Kidney tubule cell (primary cell): Measurements from ENCODE around the gene RPS8.
A peak's percentile ranks its signal among the peaks of the same experiment; 100 is the strongest.
"Not testable (repeated sequence)": the region's sequence is repeated elsewhere in the genome, so short reads cannot be mapped to it uniquely, and the experiment has no call there.

Source experiments
- DNase-seq: peaks from one replicate; pipeline ENCODE4 v3.0.0-alpha.2; 2018; ENCODE audit warnings: low spot score

The RPS8 gene

DNA sequence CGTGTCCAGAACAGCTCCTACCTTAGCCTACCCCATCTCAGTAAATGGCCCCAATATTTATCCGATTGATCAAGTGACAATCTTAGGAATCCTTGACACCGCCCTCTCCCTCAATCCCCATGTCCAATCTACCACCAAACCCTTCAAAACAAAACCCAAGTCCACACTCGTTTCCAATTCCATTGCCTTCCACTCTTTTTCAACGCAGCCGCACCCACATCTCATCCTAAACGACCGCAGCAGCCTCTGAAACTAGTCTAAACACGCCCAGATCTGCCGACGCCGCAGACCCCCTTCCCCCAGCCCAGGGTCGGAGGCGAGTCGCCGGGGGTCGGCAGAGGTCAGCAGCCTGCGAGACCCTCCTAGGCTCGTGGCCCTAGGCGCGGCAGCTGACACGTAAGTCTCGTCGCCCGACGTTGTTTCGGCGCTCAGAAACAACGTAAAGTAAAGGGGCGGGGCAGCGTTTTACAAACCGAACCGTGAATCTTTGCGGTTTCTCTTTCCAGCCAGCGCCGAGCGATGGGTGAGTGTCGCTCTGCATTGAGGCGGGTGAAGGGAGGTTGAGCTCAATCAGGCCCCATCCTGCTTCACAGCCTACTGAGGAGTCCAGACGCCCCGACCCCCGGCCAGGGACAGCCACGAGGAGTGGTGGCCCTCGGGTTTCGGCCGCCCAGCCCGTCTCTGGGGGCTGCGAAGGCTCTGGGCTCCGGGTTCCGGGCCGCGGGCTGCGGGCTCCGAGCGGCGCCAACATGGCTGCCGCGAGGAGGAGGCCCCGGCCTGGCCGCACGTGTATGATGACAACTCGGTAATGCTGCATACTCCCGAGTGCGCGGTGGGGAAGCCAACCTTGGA is at the start of gene RPS8:
RPS8 (plus strand) TSS at position 463 of the 852 bp plus-strand sequence; CDS start at position 520, 57 bp downstream.
- DNase-seq: peak; percentile 92

DNA sequence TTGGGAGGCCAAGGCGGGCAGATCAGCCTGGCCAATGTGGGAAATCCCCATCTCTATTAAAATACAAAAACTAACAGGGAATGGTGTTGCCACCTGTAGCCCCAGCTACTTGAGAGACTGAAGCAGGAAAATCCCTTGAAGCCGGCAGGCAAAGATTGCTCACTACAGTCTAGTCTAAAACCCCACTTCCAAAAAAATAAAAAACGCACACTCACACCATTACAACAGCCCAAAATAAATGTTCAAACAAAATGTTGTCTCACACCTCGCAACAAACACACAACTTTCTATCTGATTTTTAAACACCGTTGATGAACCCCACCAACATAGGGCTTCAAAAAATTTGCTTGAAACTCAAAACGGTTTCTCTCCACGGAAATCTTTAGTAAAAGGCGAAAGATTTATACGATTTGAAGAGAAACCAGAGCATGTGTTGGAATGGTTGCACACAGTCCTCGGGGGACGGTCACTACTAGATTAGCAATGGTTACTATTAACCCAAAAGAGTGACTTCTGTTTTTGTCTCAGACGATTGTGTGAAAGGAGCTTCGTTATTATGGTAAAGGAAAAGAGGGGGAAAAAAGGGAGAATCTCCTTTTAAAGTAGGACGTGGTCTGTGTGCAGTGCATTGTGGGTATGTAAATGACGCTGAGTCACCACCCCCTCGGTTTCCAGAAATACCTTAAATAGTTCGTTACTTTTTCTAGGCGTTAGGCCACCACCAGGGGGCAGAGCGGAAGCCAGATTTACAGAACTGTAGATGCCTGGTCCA is 44.4 kb upstream of the RPS8 start, which contains the start of gene RNU5D-1:
RNU5D-1 (minus strand) TSS at position 430 of the 772 bp plus-strand sequence.
- DNase-seq: peak; percentile 100

DNA sequence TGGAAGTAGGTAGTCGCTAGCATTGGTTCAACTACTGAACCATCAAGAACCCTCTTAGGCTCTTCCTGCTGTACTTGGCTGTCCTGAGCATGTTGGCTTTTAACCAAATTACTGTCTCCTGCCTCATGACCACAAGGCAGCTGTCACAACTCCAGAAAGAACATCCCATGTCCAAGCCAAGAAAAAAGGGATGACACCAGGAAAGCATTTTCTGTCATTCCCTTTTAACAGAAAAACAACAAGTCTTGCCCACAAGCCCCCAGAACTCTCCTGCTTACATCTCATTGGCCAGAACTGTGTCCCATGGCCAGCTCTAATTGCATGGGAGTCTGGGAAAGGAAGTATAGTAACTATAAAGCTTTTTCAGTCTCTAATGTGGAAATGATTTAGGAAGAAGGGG is 42.0 kb upstream of the RPS8 start:
- DNase-seq: peak; percentile 76

DNA sequence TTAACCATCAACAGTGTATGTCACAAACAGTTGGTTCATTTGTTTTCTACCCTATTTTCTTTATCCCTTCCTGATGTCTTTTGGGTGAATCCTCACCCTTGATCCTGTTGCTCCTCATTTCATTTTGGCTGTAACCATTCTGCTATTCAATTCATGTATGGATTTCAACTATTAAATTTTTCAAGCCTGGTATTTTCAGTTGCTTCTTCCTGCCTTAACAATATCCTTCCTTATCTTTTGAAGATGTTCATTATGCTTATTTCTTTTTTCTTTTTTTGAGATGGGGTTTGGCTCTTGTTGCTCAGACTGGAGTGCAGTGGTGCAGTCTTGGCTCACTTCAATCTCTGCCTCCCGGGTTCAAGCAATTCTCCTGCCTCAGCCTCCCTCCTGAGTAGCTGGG is 41.6 kb upstream of the RPS8 start:
- DNase-seq: no peak

DNA sequence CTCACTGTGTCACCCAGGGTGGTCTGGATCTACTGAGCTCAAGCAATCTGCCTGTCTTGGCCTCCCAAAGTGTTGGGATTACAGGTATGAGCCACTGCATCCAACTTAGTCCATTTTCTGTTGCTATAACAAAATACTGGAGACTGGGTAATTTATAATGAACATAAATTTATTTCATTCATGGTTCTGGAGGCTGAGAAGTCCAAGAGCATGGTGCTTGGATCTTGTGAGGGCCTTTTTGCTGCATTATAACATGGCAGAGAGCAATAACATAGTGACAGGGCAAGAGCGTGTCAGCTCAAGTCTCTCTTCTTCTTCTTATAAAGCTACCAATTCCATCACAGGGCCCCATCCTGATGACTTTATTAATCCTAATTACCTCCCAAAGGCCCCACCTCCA is 39.3 kb upstream of the RPS8 start:
- DNase-seq: no peak

DNA sequence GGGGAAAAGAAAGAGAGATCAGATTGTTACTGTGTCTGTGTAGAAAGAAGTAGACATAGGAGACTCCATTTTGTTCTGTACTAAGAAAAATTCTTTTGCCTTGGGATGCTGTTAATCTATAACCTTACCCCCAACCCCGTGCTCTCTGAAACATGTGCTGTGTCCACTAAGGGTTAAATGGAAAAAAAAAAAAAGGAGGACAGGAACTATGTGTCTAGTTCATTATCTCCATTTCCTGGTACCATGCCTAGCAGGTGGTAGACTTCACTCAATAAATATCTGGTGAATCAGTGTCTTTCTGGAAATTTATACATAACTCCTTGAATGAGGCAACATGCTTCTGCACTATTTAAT is 36.4 kb upstream of the RPS8 start:
- DNase-seq: peak; percentile 63

DNA sequence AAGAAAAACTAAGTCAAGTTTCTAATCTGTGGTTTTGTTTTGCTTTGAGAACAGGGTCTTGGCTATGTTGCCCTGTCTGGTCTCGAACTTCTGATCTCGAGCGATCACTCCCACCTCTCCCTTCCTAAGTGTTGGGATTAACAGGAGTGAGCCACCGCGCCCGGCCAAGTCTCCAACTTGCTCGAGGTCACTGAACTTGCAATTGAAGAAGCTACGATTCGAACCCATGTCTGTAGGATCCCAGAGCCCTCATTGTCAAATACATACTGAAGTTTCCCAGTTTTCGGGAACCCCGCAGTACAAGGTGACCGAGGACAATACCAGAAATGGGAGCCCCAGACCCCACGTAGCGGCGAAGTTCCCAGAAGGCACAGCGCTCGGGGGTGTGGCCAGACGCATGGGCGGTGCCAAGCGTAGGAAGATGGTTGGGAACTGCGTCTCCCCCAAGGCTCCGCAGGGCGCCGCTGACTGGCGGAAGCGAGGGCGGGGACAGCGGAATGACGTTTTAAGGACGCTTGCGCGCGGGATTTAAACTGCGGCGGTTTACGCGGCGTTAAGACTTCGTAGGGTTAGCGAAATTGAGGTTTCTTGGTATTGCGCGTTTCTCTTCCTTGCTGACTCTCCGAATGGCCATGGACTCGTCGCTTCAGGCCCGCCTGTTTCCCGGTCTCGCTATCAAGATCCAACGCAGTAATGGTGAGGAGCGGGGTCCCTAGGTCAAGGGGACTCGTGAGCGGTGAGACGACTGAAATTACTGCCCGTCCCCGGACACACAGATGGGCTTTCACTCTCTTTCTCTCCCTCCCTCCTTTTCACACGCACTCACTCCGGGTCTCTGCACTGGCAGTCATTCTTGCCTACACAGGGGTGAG is 35.8 kb upstream of the RPS8 start, which contains the start of gene KIF2C:
KIF2C (plus strand) TSS at position 531 of the 872 bp plus-strand sequence; CDS start at position 627, 96 bp downstream.
- DNase-seq: peak; percentile 98

DNA sequence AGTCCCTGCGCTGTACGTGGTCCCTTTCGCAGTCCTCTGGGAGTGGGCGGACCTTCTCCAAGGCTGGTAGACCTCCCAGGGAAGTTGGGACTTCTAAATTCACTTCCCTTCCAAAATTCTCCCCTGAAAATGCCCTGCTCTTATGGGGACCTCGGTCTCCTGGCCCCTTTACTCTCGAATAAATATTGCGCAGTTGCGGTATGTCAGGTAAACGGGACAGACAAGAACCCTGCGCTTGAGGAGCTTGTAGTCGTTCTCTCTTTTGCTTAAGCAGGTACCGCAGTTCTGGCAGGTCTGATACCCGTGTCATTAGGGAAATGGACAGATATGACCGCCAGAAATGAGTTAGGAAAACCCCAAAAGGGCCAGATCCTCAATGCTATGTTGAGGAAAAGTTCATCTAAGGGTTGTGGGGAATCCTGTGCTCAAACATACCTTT is 35.1 kb upstream of the RPS8 start:
- no peak for DNase-seq

DNA sequence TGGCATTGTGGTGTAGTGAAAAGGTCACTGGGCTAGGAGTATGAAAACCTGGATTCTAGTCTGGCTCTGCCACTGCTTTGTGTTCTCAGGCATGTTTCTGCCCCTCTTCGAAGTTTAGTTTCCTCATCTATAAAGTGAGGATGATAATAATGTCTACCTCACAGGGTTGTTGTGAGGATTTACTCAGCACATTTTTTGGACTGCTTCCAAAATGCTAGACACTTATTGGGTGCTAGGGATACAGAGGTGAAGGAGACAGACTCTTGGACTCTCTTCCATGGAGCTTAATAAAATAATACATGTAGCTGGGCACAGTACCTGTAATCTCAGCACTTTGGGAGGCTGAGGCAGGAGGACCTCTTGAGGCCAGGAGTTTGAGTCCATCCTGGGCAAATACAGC is 32.1 kb upstream of the RPS8 start:
- DNase-seq: no peak

DNA sequence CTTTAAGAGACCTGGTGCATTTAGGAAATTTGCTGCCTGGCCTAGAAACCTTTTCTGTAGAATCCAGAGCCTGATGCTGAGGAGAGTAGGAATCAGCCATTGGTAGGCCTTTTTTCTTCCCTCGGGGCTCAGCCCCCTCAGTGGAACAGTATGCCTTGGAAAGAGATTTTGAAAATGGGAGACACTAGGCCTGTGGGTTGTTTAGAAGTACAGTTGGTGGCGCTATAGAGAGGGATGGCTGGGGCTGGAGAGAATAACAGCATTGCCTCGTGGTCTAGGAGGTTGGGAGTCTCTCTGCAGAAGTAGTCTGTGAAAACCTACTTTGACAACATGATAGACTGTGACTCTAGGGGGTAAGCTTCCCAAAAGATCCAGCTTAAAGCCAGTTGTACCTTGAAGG is 27.5 kb upstream of the RPS8 start:
- DNase-seq: no peak

DNA sequence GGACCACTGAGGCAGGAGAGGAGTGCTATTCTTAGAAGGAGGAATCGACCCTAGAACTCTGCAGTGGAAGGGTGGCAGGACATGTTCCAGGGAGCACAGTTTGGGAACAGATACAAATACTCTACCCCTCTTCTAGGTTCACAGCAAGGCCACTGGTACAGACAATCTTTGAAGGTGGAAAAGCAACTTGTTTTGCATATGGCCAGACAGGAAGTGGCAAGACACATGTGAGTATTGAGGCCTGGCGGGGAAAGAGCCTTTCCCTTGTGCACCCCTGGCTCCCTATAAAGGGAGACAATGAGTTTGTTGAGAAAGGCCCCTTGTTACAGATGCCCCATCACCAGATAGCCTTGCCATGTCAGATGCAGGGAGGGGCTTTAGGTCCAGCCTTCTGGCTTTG is 17.9 kb upstream of the RPS8 start:
- no peak for DNase-seq

DNA sequence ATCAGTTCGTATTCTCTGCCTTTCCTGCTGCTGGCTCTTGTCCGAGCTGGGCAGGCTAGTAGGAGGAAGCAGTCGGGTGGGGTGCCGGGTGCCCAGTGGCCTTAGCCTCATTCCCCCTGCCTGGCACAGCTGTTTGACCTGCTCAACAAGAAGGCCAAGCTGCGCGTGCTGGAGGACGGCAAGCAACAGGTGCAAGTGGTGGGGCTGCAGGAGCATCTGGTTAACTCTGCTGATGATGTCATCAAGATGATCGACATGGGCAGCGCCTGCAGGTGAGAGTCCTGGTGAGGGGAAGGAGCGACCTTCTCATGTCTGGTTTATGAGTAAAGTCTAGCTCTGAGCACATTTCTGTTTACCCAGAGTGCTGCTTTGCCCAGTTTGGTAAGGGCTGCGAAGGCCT is 16.3 kb upstream of the RPS8 start:
- DNase-seq: no peak

DNA sequence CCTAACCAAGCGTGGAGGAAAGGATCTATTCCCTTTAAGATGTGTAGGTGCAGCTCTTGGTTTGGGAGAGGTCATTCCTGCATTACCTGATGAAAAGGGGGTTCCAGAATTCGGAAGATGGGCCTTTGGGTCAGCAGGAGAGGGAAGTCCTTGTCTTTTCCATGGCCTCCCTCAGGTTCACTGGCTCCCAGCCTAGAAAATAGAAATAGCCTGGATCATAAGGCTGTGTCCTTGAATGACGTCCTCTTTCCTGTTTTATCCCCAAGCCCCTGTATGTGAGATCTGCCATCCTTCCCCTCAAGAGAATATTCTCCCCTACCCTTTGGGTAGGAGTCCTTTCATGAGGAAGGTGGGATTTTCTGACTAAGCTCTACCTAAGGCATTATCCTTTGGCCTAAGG is 14.5 kb upstream of the RPS8 start:
- no peak for DNase-seq

DNA sequence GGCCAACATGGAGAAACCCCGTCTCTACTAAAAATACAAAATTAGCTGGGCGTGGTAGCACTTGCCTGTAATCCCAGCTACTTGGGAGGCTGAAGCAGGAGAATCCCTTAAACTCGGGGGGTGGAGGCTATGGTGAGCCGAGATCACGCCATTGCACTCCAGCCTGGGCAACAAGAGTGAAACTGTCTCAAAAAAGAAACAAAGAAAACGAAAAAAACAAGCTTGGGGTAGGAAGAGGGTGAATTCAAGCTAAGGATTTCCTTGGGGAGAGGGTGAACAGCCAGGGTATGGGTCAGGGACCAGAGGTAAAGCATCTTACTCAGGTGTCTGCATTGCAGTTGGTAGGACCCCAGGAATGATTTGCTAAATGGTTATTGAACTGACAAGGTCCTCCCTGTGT is 8.9 kb upstream of the RPS8 start:
- not testable (repeated sequence) for DNase-seq

DNA sequence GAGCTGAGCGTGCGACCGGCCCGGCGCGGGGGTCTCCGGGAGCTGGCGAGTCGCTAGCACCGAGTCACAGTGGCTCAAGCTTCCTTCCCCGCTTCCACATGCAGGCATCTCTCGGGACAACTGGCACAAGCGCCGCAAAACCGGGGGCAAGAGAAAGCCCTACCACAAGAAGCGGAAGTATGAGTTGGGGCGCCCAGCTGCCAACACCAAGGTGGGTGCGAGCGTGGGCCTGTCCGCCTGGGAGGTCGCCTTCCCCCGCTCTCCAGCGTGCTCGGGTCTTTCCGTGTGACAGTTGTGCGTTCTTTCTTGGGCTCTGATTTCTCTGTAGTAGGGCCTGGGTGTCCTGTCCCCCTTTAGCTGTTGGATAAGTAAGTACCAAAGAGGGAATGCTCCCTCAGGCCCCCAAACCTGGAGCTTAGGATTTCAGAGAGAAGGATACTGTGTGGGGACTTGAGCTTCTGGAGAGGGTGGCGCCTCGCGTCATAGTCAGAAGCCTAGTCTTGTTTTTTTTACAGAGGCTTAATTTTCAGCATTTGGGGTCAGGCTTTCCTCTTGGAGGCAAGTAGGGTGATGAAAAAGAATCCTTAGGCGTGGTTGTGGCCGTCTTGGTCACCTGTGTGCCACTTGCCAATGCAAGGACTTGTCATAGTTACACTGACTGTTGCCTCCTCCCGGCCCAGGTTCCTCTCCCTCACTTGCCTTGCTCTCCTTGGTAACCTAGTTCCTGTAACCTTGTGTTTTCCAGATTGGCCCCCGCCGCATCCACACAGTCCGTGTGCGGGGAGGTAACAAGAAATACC is 790 bp downstream of the RPS8 start:
- DNase-seq: peak; percentile 41

DNA sequence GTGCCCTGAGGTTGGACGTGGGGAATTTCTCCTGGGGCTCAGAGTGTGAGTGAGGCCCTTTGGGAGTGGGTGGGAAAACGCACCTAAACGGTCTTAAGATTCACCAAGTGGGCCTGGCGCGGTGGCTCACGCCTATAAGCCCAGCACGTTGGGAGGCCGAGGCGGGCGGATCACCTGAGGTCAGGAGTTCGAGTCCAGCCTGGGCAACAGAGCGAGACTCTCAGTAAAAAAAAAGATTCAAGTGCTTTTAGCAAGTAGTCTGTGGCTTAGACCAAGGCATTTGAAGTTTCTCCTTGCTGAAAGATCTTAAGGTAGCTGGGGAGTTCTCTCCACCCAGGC is 1.4 kb downstream of the RPS8 start:
- DNase-seq: no peak

DNA sequence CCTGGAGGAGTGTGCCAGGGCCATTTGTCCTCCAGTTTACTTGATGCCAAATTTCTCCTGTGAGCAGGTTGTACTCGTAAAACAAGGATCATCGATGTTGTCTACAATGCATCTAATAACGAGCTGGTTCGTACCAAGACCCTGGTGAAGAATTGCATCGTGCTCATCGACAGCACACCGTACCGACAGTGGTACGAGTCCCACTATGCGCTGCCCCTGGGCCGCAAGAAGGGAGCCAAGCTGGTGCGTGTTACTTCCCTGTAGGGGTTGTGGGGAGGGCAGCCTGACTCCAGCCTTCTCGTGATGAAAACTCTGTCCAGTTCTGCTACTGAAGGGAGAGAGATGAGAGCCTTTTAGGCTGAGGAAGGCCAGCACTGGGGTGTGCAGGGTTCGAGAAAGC is 2.2 kb downstream of the RPS8 start:
- no peak for DNase-seq

DNA sequence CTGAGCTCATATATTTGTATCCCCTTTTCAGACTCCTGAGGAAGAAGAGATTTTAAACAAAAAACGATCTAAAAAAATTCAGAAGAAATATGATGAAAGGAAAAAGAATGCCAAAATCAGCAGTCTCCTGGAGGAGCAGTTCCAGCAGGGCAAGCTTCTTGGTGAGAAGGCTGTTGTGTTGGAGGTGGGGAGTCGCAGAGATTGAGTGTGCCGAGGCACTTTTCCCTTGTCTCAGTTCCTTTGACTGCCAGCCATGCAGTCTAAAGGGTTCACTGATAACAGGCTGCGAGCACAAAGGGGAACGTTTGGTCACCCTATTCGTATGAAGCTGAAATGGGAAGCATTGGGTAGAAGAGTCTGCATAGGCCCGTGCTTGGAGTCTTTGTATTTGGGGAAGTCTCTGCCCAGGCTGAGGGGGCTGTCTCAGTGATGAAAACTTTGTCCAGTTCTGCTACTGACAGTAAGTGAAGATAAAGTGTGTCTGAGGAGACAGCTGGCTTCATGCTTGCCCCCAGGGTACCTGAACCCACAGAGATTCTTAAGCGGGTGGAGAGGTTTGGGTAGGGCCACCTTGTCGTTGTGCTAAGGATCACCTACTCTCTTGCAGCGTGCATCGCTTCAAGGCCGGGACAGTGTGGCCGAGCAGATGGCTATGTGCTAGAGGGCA is 2.8 kb downstream of the RPS8 start:
- no peak for DNase-seq

DNA sequence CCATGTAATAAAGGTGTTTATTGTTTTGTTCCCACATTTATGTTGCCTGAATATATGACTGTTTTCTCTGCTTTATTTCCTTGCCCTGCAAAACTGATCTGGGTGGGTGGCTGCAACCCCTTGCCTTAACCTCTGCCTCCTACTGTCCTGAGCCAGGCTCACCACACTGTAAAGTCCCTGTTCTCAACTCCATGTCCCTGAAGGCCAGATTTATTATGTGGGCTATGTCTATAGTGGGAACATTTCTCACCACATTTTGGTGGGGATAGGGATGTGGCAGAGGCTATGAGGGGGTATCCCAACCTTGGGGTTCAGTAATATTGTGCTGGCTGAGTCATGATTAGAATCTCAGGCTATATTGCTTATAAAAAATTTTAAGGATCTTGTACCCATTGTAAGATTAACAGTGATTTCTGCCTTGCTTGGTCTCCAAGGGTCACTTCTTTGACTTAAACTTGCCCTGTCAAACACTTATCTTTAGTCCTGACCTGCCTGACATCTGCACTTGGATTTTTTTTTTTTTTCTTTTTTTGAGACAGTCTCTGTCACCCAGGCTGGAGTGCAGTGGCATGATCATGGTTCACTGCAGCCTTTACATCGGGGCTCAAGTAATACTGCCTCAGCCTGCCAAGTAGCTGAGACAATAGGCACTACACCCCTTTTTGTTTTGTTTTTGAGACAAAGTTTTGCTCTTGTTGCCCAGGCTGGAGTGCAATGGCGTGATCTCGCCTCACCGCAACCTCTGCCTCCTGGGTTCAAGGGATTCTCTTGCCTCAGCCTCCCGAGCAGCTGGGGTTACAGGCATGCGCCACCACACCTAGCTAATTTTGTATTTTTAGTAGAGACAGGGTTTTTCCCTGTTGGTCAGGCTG is 3.6 kb downstream of the RPS8 start:
- no peak for DNase-seq

DNA sequence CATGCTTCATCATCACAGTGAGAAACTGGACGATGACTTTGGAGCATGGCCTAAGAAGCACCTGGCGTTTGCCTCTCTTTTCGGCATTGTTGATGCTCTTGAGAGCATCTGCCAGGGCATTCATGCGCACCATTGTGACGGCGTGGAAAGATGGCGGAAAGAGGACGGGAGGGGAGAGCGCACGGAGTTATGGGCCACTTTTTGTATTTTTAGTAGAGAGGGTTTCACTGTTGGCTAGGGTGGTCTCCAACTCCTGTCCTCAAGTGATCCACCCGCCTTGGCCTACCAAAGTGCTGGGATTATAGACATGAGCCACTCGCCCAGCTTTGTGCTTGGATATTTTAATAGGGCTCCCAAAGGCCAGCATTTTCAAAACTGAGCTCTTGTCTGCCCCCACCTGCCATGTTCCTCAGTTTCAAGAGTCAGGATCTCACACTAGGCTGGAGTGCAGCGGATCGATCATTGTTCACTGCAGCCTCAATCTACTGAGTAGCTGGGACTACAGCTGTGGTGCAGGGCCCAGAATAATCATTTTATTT is 5.3 kb downstream of the RPS8 start:
- DNase-seq: no peak
